GM19438 (cell line): Measurements from ENCODE around the gene CPZ.
"Not testable (repeated sequence)": the region's sequence is repeated elsewhere in the genome, so short reads cannot be mapped to it uniquely, and the experiment has no call there.

ENCODE experiments used
- ATAC-seq: cut with Tn5 transposase; IDR thresholded peaks from one replicate; pipeline ENCODE4 v1.9.1; 2021; ENCODE audit warnings: low read depth; ENCODE audit not compliant: unreplicated experiment

The CPZ gene

GRCh38 chr4:8647626-8648025 is 55.1 kb downstream of the CPZ start:
- no peak for ATAC-seq

GRCh38 chr4:8648296-8648695 is 55.7 kb downstream of the CPZ start:
- ATAC-seq: no peak

GRCh38 chr4:8648816-8649630 is 56.5 kb downstream of the CPZ start:
- no peak for ATAC-seq

GRCh38 chr4:8649631-8650361 is 57.2 kb downstream of the CPZ start:
- ATAC-seq: no peak

GRCh38 chr4:8651661-8652180 is 59.2 kb downstream of the CPZ start:
- no peak for ATAC-seq

- no peak for ATAC-seq
Measured at GRCh38 chr4:8652181-8653078, 59.9 kb downstream of the CPZ start.

GRCh38 chr4:8653326-8654000 is 60.9 kb downstream of the CPZ start:
- no peak for ATAC-seq

GRCh38 chr4:8654139-8654538 is 61.6 kb downstream of the CPZ start:
- ATAC-seq: not testable (repeated sequence)

GRCh38 chr4:8655411-8656184 is 63.0 kb downstream of the CPZ start:
- no peak for ATAC-seq

- ATAC-seq: no peak
Measured at GRCh38 chr4:8656185-8656517, 63.6 kb downstream of the CPZ start.

GRCh38 chr4:8656711-8657380 is 64.3 kb downstream of the CPZ start:
- ATAC-seq: no peak

- ATAC-seq: no peak
Measured at GRCh38 chr4:8657381-8658088, 65.0 kb downstream of the CPZ start.

- no peak for ATAC-seq
Measured at GRCh38 chr4:8662776-8663175, 70.2 kb downstream of the CPZ start.

GRCh38 chr4:8664031-8664805 is 71.7 kb downstream of the CPZ start:
- ATAC-seq: no peak

- no peak for ATAC-seq
Measured at GRCh38 chr4:8664976-8665375, 72.4 kb downstream of the CPZ start.

GRCh38 chr4:8665406-8666360 is 73.1 kb downstream of the CPZ start:
- no peak for ATAC-seq

- no peak for ATAC-seq
Measured at GRCh38 chr4:8666581-8666980, 74.0 kb downstream of the CPZ start.
